Endothelial cell of umbilical vein (primary cell): ENCODE measurements around the gene ZFYVE28. TPM values are rescaled to one million over a fixed set of nuclear protein-coding genes. Genes with fewer than 3 reads are reported as not detected.

ENCODE experiments used
- BruUV-seq: library from RNA; stranded (reverse); fragments of 400-500 nt; replicated peaks from 2 replicates; lab custom pipeline; 2021; lab: Mats Ljungman, UMichigan
- CTCF ChIA-PET: fragments of 300-600, 350-600 bp; sonication (Branson Sonifier 250); formaldehyde crosslinking; loops from one replicate; lab custom pipeline; 2021; ENCODE audit warnings: antibody characterized with exemption, inconsistent platforms; lab: Charles Lee
- POLR2A ChIA-PET: fragments of 300-600, 350-600 bp; sonication (Branson Sonifier 250); formaldehyde crosslinking; loops from one replicate; lab custom pipeline; 2021; ENCODE audit warnings: antibody characterized with exemption, inconsistent platforms; lab: Charles Lee
- DNase-seq: peaks from one replicate; pipeline ENCODE4 v3.0.0-alpha.2; 2011; ENCODE audit warnings: low read depth, low spot score
- FAIRE-seq: peaks from 2 replicates; lab custom pipeline; 2011; peaks lifted over from hg19 to GRCh38; lab: Jason Lieb, UNC
- H2AFZ ChIP-seq: 2 replicates; pipeline ENCODE4 v1.6.0; 2012; ENCODE audit warnings: low read depth, low read length, control low read depth, inconsistent platforms
- H3K27ac ChIP-seq: 2 replicates; pipeline ENCODE4 v1.5.1; 2011; ENCODE audit warnings: low read depth, mild to moderate bottlenecking, control low read depth, low read length, moderate library complexity; ENCODE audit not compliant: insufficient read depth
- H3K27me3 ChIP-seq, 2 experiments: 2 replicates each; pipeline versions ENCODE4 v1.6.0 to v1.6.1; 2011; ENCODE audit warnings: low read length in 2 of 2, mixed read lengths in 1 of 2; ENCODE audit not compliant: control insufficient read depth in 2 of 2, insufficient read depth in 2 of 2
- H3K36me3 ChIP-seq, 2 experiments: 2 replicates in 1 of 2; 3 replicates in 1 of 2; pipeline ENCODE4 v1.5.1; 2011; ENCODE audit warnings: low read length in 2 of 2, mild to moderate bottlenecking in 1 of 2, moderate library complexity in 1 of 2; ENCODE audit not compliant: control insufficient read depth in 2 of 2, insufficient read depth in 2 of 2; ENCODE audit errors: extremely low read depth in 1 of 2
- H3K4me1 ChIP-seq: 3 replicates; pipeline ENCODE4 v1.5.1; 2011; ENCODE audit warnings: mild to moderate bottlenecking, low read length; ENCODE audit not compliant: control insufficient read depth, insufficient read depth; ENCODE audit errors: extremely low read depth
- H3K4me2 ChIP-seq: 2 replicates; pipeline ENCODE4 v1.6.1; 2011; ENCODE audit warnings: low read length, control low read depth, mixed read lengths; ENCODE audit not compliant: insufficient read depth
- H3K4me3 ChIP-seq, 3 experiments: fragments of 200-600 bp in 1 of 3; sonication (generic), shearing (Covaris generic) in 1 of 3; replicated peaks in 1 of 3; 2 replicates each; pipeline ENCODE4 v1.5.1; 2011 to 2016; ENCODE audit warnings: control low read depth in 3 of 3, low read length in 3 of 3, mild to moderate bottlenecking in 2 of 3, inconsistent platforms in 1 of 3, low read depth in 1 of 3, moderate library complexity in 1 of 3; ENCODE audit not compliant: insufficient read depth in 1 of 3
- H3K79me2 ChIP-seq: 2 replicates; pipeline ENCODE4 v1.6.0; 2012; ENCODE audit warnings: low read length, inconsistent platforms; ENCODE audit not compliant: control insufficient read depth, insufficient read depth
- H3K9ac ChIP-seq: replicated peaks from 2 replicates; pipeline ENCODE3; 2011; ENCODE audit warnings: low read length, control low read depth; ENCODE audit not compliant: insufficient read depth; ENCODE audit errors: extremely low read depth
- H3K9me1 ChIP-seq: replicated peaks from 3 replicates; pipeline ENCODE4 v1.6.0; 2011; ENCODE audit warnings: mild to moderate bottlenecking, low read length; ENCODE audit not compliant: control insufficient read depth, insufficient read depth; ENCODE audit errors: extremely low read depth
- H3K9me3 ChIP-seq: replicated peaks from 2 replicates; pipeline ENCODE4 v1.5.1; 2012; ENCODE audit warnings: low read length, inconsistent platforms; ENCODE audit not compliant: control insufficient read depth, insufficient read depth
- H4K20me1 ChIP-seq: replicated peaks from 2 replicates; pipeline ENCODE3; 2011; ENCODE audit warnings: mild to moderate bottlenecking, low read length; ENCODE audit not compliant: control insufficient read depth, insufficient read depth; ENCODE audit errors: extremely low read depth
- EZH2 ChIP-seq: IDR thresholded peaks from 2 replicates; pipeline ENCODE4 v1.6.1; 2012; ENCODE audit warnings: borderline replicate concordance, low read depth, mild to moderate bottlenecking, moderate library complexity, low read length, inconsistent platforms; ENCODE audit not compliant: severe bottlenecking
- FOS ChIP-seq: IDR thresholded peaks from 2 replicates; pipeline ENCODE4 v1.6.1; 2011; ENCODE audit warnings: mild to moderate bottlenecking, low read length, moderate library complexity, borderline replicate concordance; ENCODE audit not compliant: insufficient read depth
- GATA2 ChIP-seq: IDR thresholded peaks from 2 replicates; pipeline ENCODE4 v1.7.0; 2011; ENCODE audit warnings: low read depth, mild to moderate bottlenecking, moderate library complexity, mixed read lengths, low read length; ENCODE audit not compliant: insufficient read length, insufficient read depth
- JUN ChIP-seq: IDR thresholded peaks from 2 replicates; pipeline ENCODE4 v1.6.1; 2011; ENCODE audit warnings: borderline replicate concordance, low read depth; ENCODE audit not compliant: insufficient read length, insufficient read depth
- MAX ChIP-seq: IDR thresholded peaks from 2 replicates; pipeline ENCODE4 v1.6.1; 2011; ENCODE audit not compliant: insufficient read depth, insufficient read length
- MYC ChIP-seq: IDR thresholded peaks from one replicate; pipeline ENCODE4 v1.6.1; 2011; ENCODE audit warnings: mild to moderate bottlenecking, low read depth, low read length
- POLR2A ChIP-seq: IDR thresholded peaks from 2 replicates; pipeline ENCODE4 v1.6.1; 2012; ENCODE audit warnings: low read depth, mild to moderate bottlenecking, control low read depth, low read length
- POLR2AphosphoS5 ChIP-seq: IDR thresholded peaks from 2 replicates; pipeline ENCODE4 v1.6.1; 2012; ENCODE audit warnings: low read depth, mild to moderate bottlenecking, control low read depth, low read length, moderate library complexity; ENCODE audit not compliant: insufficient read depth
- dilution Hi-C: fragments of 300-500 bp; cut with MboI; formaldehyde crosslinking; loops from one replicate; pipeline ENCODE4 v1.15.0; 2019; ENCODE audit warnings: low sequenced_read_pairs; ENCODE audit not compliant: extremely low pct_ligation_motif_present
- intact Hi-C: fragments of 100-400 bp; cut with micrococcal nuclease; formaldehyde crosslinking; loops from one replicate; pipeline ENCODE4 v1.10.0; 2022
- polyA plus RNA-seq, 4 experiments: library from polyadenylated mRNA; depleted of rRNA in 3 of 4; stranded (reverse) in 3 of 4; unstranded in 1 of 4; fragments of >200 nt; gene quantifications; 2 replicates each; pipeline versions ENCODE4 v1.2.1 to v1.2.3, GENCODE V29; 2011 to 2012; ENCODE audit warnings: missing spikeins in 1 of 4
- total RNA-seq: library from RNA; stranded (reverse); gene quantifications from 2 replicates; pipeline ENCODE4 v1.2.3, GENCODE V29; 2021
- TF ChIP-seq, protein P1 (sequence below), 2 donors: IDR thresholded peaks; 1 replicate in 1 of 2; 2 replicates in 1 of 2; pipeline ENCODE4 v1.5.1; 2011; ENCODE audit warnings: low read length in 2 of 2, mild to moderate bottlenecking in 2 of 2, moderate library complexity in 2 of 2, control low read depth in 1 of 2, inconsistent platforms in 1 of 2, low read depth in 1 of 2; ENCODE audit not compliant: insufficient read depth in 1 of 2; ENCODE audit errors: extremely low read depth in 1 of 2

Gene ZFYVE28
- total and polyA plus RNA-seq, 2 donors (not counting 3 experiments of a cell fraction or from before 2014, with no cell fraction given), result 5.8 to 7.1 TPM

GRCh38 chr4:2415881-2416563, 2.4 kb downstream of the ZFYVE28 start:
- POLR2A ChIA-PET, result interaction anchor here (0.6 kb wide), 1 partner anchor 298 kb away, joined by 3 read pairs; no protein-coding TSS in a partner anchor
- Histone ChIP-seq H3K4me3 (peak overlapping the region in 2 of 3 experiments; percentile 62 to 66), H2AFZ (peak overlapping the region; percentile 26), H3K9me1 (no peaks in the 10 kb centered on the region), H3K27ac (peak overlapping the region; percentile 42), H3K9me3 (no peaks in the 10 kb centered on the region), H3K79me2 (peaks cover 37% of the 10 kb centered on the region), H3K9ac (peak overlapping the region; percentile 60), H3K36me3 (no peaks in the 10 kb centered on the region), H4K20me1 (no peaks in the 10 kb centered on the region), H3K27me3 (peaks cover 16 to 20% of the 10 kb centered on the region in 2 experiments), H3K4me1 (peaks cover 50% of the 10 kb centered on the region), H3K4me2 (peak overlapping the region; percentile 80)
- dilution Hi-C loops, result no loop called here
- DNase-seq (no peak), FAIRE-seq (no peak)
- TF ChIP-seq, protein P1, sequence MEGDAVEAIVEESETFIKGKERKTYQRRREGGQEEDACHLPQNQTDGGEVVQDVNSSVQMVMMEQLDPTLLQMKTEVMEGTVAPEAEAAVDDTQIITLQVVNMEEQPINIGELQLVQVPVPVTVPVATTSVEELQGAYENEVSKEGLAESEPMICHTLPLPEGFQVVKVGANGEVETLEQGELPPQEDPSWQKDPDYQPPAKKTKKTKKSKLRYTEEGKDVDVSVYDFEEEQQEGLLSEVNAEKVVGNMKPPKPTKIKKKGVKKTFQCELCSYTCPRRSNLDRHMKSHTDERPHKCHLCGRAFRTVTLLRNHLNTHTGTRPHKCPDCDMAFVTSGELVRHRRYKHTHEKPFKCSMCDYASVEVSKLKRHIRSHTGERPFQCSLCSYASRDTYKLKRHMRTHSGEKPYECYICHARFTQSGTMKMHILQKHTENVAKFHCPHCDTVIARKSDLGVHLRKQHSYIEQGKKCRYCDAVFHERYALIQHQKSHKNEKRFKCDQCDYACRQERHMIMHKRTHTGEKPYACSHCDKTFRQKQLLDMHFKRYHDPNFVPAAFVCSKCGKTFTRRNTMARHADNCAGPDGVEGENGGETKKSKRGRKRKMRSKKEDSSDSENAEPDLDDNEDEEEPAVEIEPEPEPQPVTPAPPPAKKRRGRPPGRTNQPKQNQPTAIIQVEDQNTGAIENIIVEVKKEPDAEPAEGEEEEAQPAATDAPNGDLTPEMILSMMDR (IDR thresholded peaks at IDR 0.05; ENCODE audit: extremely low read depth in 1 of 2, insufficient read depth in 1 of 2, low read depth in 1 of 2, low read length in 2 of 2), result no peak
- no peak for TF ChIP-seq MAX
- TF ChIP-seq GATA2, result no peak
- no peak for TF ChIP-seq EZH2
- TF ChIP-seq JUN, result no peak
- no peak for TF ChIP-seq POLR2A
- no peak for TF ChIP-seq POLR2AphosphoS5
- TF ChIP-seq MYC, result no peak
- no peak for TF ChIP-seq FOS
- intact Hi-C loops, result loop anchor here (10.0 kb wide), 1 partner anchor 549 kb away; the partner anchor contains the start of genes GRK4 and NOP14
- CTCF ChIA-PET, result interaction anchor here (0.6 to 1.5 kb wide), 4 partner anchors 9 to 46 kb away, joined by 3 to 9 read pairs (median 4); no protein-coding TSS in a partner anchor
- BruUV-seq, result no TSS peak
